GM18873 (cell line): Measurements from ENCODE around the gene RASSF8.
A peak's percentile ranks its signal among the peaks of the same experiment; 100 is the strongest.

Experiments
- ATAC-seq: cut with Tn5 transposase; IDR thresholded peaks from one replicate; pipeline ENCODE4 v1.9.1; 2021; ENCODE audit warnings: mild to moderate bottlenecking, moderate library complexity, moderate number of reproducible peaks; ENCODE audit not compliant: unreplicated experiment, low FRiP score

The RASSF8 gene

GRCh38 chr12:25958428-25959070 lies at the start of gene RASSF8:
Gene RASSF8 (plus strand): TSS chr12:25958682. CDS start chr12:26055344, 96,662 bp downstream.
- ATAC-seq, result peak; percentile 57

GRCh38 chr12:25914551-25914950 lies 43.9 kb upstream of the RASSF8 start:
- no peak for ATAC-seq

GRCh38 chr12:25924491-25925001 lies 33.9 kb upstream of the RASSF8 start:
- ATAC-seq, result no peak

GRCh38 chr12:25925064-25925463 lies 33.4 kb upstream of the RASSF8 start:
- ATAC-seq, result no peak

- ATAC-seq, result no peak
These were observed 31.9 kb upstream of the RASSF8 start for GRCh38 chr12:25926536-25926935.

GRCh38 chr12:25929142-25929541 lies 29.3 kb upstream of the RASSF8 start:
- no peak for ATAC-seq

- ATAC-seq, result no peak
These were observed 25.5 kb upstream of the RASSF8 start for GRCh38 chr12:25932971-25933370.

GRCh38 chr12:25934456-25934855 lies 24.0 kb upstream of the RASSF8 start:
- no peak for ATAC-seq

- ATAC-seq, result no peak
These were observed 22.9 kb upstream of the RASSF8 start for GRCh38 chr12:25935355-25936144.

- no peak for ATAC-seq
These were observed 21.4 kb upstream of the RASSF8 start for GRCh38 chr12:25937096-25937495.

GRCh38 chr12:25938581-25938980 lies 19.9 kb upstream of the RASSF8 start:
- no peak for ATAC-seq

- ATAC-seq, result no peak
These were observed 18.9 kb upstream of the RASSF8 start for GRCh38 chr12:25939606-25940005.

GRCh38 chr12:25940886-25941285 lies 17.6 kb upstream of the RASSF8 start:
- ATAC-seq, result no peak

GRCh38 chr12:25942709-25943108 lies 15.8 kb upstream of the RASSF8 start:
- ATAC-seq, result no peak

- no peak for ATAC-seq
These were observed 14.5 kb upstream of the RASSF8 start for GRCh38 chr12:25943940-25944339.

- ATAC-seq, result no peak
These were observed 9.1 kb upstream of the RASSF8 start for GRCh38 chr12:25949343-25949742.

GRCh38 chr12:25950329-25951115 lies 8.0 kb upstream of the RASSF8 start:
- ATAC-seq, result no peak

GRCh38 chr12:25957793-25958427 lies 572 bp upstream of the RASSF8 start:
- ATAC-seq, result peak; percentile 31

- ATAC-seq, result peak; percentile 19
These were observed 834 bp downstream of the RASSF8 start for GRCh38 chr12:25959071-25959961.
